Measurements from ENCODE around the gene ACIN1. TPM values are rescaled to one million over a fixed set of nuclear protein-coding genes. Genes with fewer than 3 reads are reported as not detected.

The ACIN1 gene
- total RNA-seq, 2 experiments from 2014 or later, result 152 to 156 TPM

- H3K27me3 Mint-ChIP-seq (ENCODE audit: low read depth), result no peaks in the 10 kb centered on the region
- peaks cover 8% of the 10 kb centered on the region for H3K4me1 Mint-ChIP-seq (ENCODE audit: low read depth)
- no peaks in the 10 kb centered on the region for H3K9me3 Mint-ChIP-seq
- no peak for DNase-seq
- intact Hi-C loops (cut with micrococcal nuclease), result no loop called here
- H3K27ac Mint-ChIP-seq, result no peak overlapping the region
- peaks cover 15% of the 10 kb centered on the region for H3K36me3 Mint-ChIP-seq (ENCODE audit: low read depth)
- no peak overlapping the region for H3K4me3 Mint-ChIP-seq
- CTCF ChIA-PET, result interaction anchor here (1.5 to 2.9 kb wide), 4 partner anchors 18 to 33 kb away, joined by 3 to 12 read pairs (median 6); no protein-coding TSS in a partner anchor
Measured at GRCh38 chr14:23101986-23102625, 7.2 kb upstream of the ACIN1 start.

GRCh38 chr14:23101213-23101970 lies 6.5 kb upstream of the ACIN1 start:
- no peak for DNase-seq
- H3K27me3 Mint-ChIP-seq (ENCODE audit: low read depth), result no peaks in the 10 kb centered on the region
- intact Hi-C loops (cut with micrococcal nuclease), result no loop called here
- H3K9me3 Mint-ChIP-seq, result no peaks in the 10 kb centered on the region
- no peak overlapping the region for H3K4me3 Mint-ChIP-seq
- H3K4me1 Mint-ChIP-seq (ENCODE audit: low read depth), result peaks cover 15% of the 10 kb centered on the region
- peaks cover 19% of the 10 kb centered on the region for H3K36me3 Mint-ChIP-seq (ENCODE audit: low read depth)
- CTCF ChIA-PET, result interaction anchor here (1.5 to 2.7 kb wide), 3 partner anchors 19 to 33 kb away, joined by 5 to 15 read pairs (median 6); no protein-coding TSS in a partner anchor
- no peak overlapping the region for H3K27ac Mint-ChIP-seq

- H3K4me3 Mint-ChIP-seq, result no peak overlapping the region
- no peak overlapping the region for H3K27ac Mint-ChIP-seq
- peaks cover 19% of the 10 kb centered on the region for H3K36me3 Mint-ChIP-seq (ENCODE audit: low read depth)
- no peaks in the 10 kb centered on the region for H3K9me3 Mint-ChIP-seq
- CTCF ChIA-PET, result interaction anchor here (1.0 to 2.7 kb wide), 4 partner anchors 9 to 30 kb away, joined by 3 to 15 read pairs (median 6); no protein-coding TSS in a partner anchor
- no peak for DNase-seq
- no peaks in the 10 kb centered on the region for H3K27me3 Mint-ChIP-seq (ENCODE audit: low read depth)
- H3K4me1 Mint-ChIP-seq (ENCODE audit: low read depth), result peaks cover 15% of the 10 kb centered on the region
- intact Hi-C loops (cut with micrococcal nuclease), result no loop called here
Measured at GRCh38 chr14:23099212-23099861, 4.4 kb upstream of the ACIN1 start.

GRCh38 chr14:23097786-23098185 lies 2.9 kb upstream of the ACIN1 start:
- CTCF ChIA-PET, result interaction anchor here (4.9 to 5.3 kb wide), 3 partner anchors 20 to 29 kb away, joined by 38 to 45 read pairs (median 42); partner anchors contain the start of gene CEBPE
- Mint-ChIP-seq H3K27me3 (ENCODE audit: low read depth) (no peaks in the 10 kb centered on the region), H3K36me3 (ENCODE audit: low read depth) (peaks cover 23% of the 10 kb centered on the region), H3K9me3 (no peaks in the 10 kb centered on the region), H3K4me3 (no peak overlapping the region), H3K4me1 (ENCODE audit: low read depth) (peaks cover 23% of the 10 kb centered on the region), H3K27ac (no peak overlapping the region)
- intact Hi-C loops (cut with micrococcal nuclease), result no loop called here
- no peak for DNase-seq

- Mint-ChIP-seq H3K4me1 (ENCODE audit: low read depth) (peaks cover 38% of the 10 kb centered on the region), H3K27me3 (ENCODE audit: low read depth) (no peaks in the 10 kb centered on the region), H3K36me3 (ENCODE audit: low read depth) (peaks cover 33% of the 10 kb centered on the region), H3K4me3 (no peak within 1 kb of the TSS), H3K27ac (no peak within 1 kb of the TSS), H3K9me3 (no peaks in the 10 kb centered on the region)
- intact Hi-C loops (cut with micrococcal nuclease), result loop anchor here (1.0 to 2.0 kb wide), 12 partner anchors 24 to 455 kb away; partner anchors contain the start of genes HAUS4, HOMEZ, NGDN and PABPN1
- DNase-seq, result peak; percentile 100
- CTCF ChIA-PET, result interaction anchor here (0.7 to 5.3 kb wide), 18 partner anchors 10 to 210 kb away, joined by 3 to 45 read pairs (median 4); partner anchors contain the start of genes AJUBA, CDH24 and CEBPE
Measured at GRCh38 chr14:23095196-23096108, 516 bp upstream of the ACIN1 start, which contains the start of gene C14orf119. Gene C14orf119, plus strand, starts transcription at chr14:23095505. Its CDS starts 2,154 bp downstream, at chr14:23097659.

GRCh38 chr14:23093991-23094665 lies 808 bp downstream of the ACIN1 start:
- H3K27me3 Mint-ChIP-seq (ENCODE audit: low read depth), result no peaks in the 10 kb centered on the region
- intact Hi-C loops (cut with micrococcal nuclease), result loop anchor here (2.0 to 5.0 kb wide), 3 partner anchors 457 to 1172 kb away; partner anchors contain the start of genes PSME2, RNF31 and ZFHX2
- H3K36me3 Mint-ChIP-seq (ENCODE audit: low read depth), result peaks cover 40% of the 10 kb centered on the region
- no peak for DNase-seq
- H3K4me1 Mint-ChIP-seq (ENCODE audit: low read depth), result peaks cover 50% of the 10 kb centered on the region
- CTCF ChIA-PET, result interaction anchor here (0.5 to 5.3 kb wide), 12 partner anchors 13 to 117 kb away, joined by 3 to 45 read pairs (median 10); partner anchors contain the start of genes AJUBA, CDH24 and CEBPE
- no peak overlapping the region for H3K4me3 Mint-ChIP-seq
- H3K27ac Mint-ChIP-seq, result no peak overlapping the region
- no peaks in the 10 kb centered on the region for H3K9me3 Mint-ChIP-seq

- no peak for DNase-seq
- H3K27me3 Mint-ChIP-seq (ENCODE audit: low read depth), result no peaks in the 10 kb centered on the region
- H3K27ac Mint-ChIP-seq, result no peak overlapping the region
- H3K4me1 Mint-ChIP-seq (ENCODE audit: low read depth), result peaks cover 50% of the 10 kb centered on the region
- H3K4me3 Mint-ChIP-seq, result peak overlapping the region; percentile 25
- no peaks in the 10 kb centered on the region for H3K9me3 Mint-ChIP-seq
- peaks cover 39% of the 10 kb centered on the region for H3K36me3 Mint-ChIP-seq (ENCODE audit: low read depth)
- CTCF ChIA-PET, result interaction anchor here (0.5 to 5.3 kb wide), 8 partner anchors 16 to 107 kb away, joined by 4 to 45 read pairs (median 15); partner anchors contain the start of genes CDH24 and CEBPE
- intact Hi-C loops (cut with micrococcal nuclease), result loop anchor here (5.0 kb wide), 2 partner anchors 1054 to 1171 kb away; partner anchors contain the start of genes PSME2 and RNF31
Measured at GRCh38 chr14:23093526-23093925, 1.4 kb downstream of the ACIN1 start.

- Mint-ChIP-seq H3K27me3 (ENCODE audit: low read depth) (no peaks in the 10 kb centered on the region), H3K36me3 (ENCODE audit: low read depth) (peaks cover 38% of the 10 kb centered on the region), H3K27ac (peak overlapping the region; percentile 33), H3K4me1 (ENCODE audit: low read depth) (peaks cover 50% of the 10 kb centered on the region), H3K4me3 (peak overlapping the region; percentile 25), H3K9me3 (no peaks in the 10 kb centered on the region)
- no peak for DNase-seq
- intact Hi-C loops (cut with micrococcal nuclease), result loop anchor here (5.0 kb wide), 2 partner anchors 1054 to 1171 kb away; partner anchors contain the start of genes PSME2 and RNF31
- CTCF ChIA-PET, result interaction anchor here (0.7 to 3.7 kb wide), 6 partner anchors 16 to 107 kb away, joined by 3 to 36 read pairs (median 6); no protein-coding TSS in a partner anchor
Measured at GRCh38 chr14:23093104-23093503, 1.8 kb downstream of the ACIN1 start.

GRCh38 chr14:23091294-23092225 lies 3.4 kb downstream of the ACIN1 start:
- Mint-ChIP-seq H3K9me3 (no peaks in the 10 kb centered on the region), H3K4me1 (ENCODE audit: low read depth) (peaks cover 49% of the 10 kb centered on the region), H3K36me3 (ENCODE audit: low read depth) (peaks cover 33% of the 10 kb centered on the region), H3K4me3 (no peak overlapping the region), H3K27me3 (ENCODE audit: low read depth) (no peaks in the 10 kb centered on the region), H3K27ac (peak overlapping the region; percentile 15)
- no peak for DNase-seq
- intact Hi-C loops (cut with micrococcal nuclease), result loop anchor here (5.0 kb wide), 2 partner anchors 1056 to 1169 kb away; partner anchors contain the start of genes PSME2 and RNF31
- CTCF ChIA-PET, result interaction anchor here (0.9 to 3.7 kb wide), 9 partner anchors 11 to 109 kb away, joined by 3 to 36 read pairs (median 7); partner anchors contain the start of genes AJUBA and CDH24

All from activated naive CD4-positive, alpha-beta T cell treated with anti-CD3 and anti-CD28 coated beads for 36 hours (primary cell).